ENCODE results near the gene TOR4A.
A peak's percentile ranks its signal among the peaks of the same experiment; 100 is the strongest.
"Not testable (repeated sequence)": the region's sequence is repeated elsewhere in the genome, so short reads cannot be mapped to it uniquely, and the experiment has no call there.

Gene TOR4A

DNA sequence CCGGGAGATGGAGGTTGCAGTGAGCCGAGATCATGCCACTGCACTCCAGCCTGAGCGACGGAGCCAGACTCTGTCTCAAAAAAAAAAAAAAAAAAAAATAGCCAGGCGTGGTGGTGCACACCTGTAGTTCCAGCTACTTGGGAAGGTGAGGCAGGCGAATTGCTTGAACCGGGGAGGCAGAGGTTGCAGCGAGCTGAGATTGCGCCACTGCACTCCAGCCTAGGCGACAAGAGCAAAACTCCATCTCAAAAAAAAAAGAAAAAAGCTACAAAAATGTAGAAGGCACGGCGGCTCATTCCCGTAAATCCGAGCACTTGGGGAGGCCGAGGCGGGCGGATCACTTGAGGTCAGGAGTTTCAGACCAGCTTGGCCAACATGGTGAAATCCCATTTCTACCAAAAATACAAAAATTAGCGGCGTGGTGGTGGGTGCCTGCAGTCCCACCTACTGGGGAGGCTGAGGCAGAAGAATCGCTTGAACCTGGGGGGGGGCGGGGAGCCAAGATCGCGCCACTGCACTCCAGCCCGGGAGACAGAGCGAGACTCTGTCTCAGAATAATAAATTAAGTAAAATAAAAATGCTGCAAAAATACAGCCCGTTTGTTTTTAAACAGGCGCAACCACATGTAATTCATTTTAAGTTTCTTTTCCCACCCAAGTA lies 37.9 kb upstream of the TOR4A start:
- FAIRE-seq = not testable (repeated sequence)

GRCh38 chr9:137240318-137240840 lies 37.1 kb upstream of the TOR4A start:
- FAIRE-seq = no peak

DNA sequence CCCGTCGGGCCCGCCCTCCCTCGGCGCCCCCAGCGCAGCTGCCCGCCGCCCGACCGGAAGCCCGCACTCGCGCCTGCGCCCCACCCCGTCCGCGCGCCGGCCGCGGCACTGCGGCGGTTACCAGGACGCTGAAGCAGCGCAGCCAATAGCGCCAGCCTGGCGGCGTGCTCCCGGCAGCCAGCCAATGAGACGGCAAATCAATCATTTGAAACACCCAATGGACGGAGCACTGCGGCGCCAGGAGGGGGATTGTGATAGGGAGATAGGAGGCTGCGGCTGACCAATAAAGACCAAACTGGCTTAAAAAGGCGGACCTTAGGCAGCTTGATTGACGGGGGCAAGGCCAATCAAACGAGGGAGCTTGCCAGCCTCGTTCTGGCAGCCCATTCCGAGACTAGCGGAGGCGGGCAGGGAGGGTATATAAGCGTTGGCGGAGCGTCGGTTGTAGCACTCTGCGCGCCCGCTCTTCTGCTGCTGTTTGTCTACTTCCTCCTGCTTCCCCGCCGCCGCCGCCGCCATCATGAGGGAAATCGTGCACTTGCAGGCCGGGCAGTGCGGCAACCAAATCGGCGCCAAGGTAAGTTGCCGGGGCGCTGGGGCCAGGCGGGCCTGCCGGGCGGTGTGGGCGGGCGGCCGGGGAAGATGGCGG lies 36.6 kb upstream of the TOR4A start, which contains the start of gene TUBB4B:
TSS of gene TUBB4B (plus strand) at position 447 of the 649 bp plus-strand sequence. CDS start at position 521, 74 bp downstream.
- FAIRE-seq = peak; percentile 92

DNA sequence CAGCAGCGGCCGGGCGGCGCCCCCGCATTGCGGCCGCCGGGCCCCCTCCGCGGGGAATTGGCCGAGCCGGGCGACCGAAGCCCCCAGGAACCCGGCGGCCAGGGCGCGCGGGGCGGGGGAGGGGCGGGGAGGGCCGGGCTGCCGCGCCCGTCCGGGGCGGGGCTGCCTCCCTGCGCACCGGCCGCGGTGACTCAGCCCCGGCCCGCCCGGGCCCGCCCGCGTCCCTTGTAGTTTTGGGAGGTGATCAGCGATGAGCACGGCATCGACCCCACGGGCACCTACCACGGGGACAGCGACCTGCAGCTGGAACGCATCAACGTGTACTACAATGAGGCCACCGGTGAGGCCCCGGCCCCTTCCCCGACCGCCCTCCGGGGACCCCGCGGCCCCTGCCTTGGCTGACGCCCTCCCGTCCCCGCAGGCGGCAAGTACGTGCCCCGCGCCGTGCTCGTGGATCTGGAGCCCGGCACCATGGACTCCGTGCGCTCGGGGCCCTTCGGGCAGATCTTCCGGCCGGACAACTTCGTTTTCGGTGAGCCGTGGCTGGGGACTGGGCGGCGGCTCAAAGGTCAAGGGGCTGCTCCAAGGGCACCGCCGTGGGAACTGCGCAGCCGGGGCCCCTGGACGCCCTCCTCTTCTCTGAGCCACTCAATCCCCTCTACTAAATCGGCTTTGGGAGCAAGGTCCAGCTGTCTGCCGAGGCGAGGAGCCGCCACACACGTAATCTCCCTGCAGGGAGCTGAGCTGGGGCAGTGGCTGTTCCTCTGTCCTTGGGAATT lies 35.8 kb upstream of the TOR4A start:
- no peak for FAIRE-seq

DNA sequence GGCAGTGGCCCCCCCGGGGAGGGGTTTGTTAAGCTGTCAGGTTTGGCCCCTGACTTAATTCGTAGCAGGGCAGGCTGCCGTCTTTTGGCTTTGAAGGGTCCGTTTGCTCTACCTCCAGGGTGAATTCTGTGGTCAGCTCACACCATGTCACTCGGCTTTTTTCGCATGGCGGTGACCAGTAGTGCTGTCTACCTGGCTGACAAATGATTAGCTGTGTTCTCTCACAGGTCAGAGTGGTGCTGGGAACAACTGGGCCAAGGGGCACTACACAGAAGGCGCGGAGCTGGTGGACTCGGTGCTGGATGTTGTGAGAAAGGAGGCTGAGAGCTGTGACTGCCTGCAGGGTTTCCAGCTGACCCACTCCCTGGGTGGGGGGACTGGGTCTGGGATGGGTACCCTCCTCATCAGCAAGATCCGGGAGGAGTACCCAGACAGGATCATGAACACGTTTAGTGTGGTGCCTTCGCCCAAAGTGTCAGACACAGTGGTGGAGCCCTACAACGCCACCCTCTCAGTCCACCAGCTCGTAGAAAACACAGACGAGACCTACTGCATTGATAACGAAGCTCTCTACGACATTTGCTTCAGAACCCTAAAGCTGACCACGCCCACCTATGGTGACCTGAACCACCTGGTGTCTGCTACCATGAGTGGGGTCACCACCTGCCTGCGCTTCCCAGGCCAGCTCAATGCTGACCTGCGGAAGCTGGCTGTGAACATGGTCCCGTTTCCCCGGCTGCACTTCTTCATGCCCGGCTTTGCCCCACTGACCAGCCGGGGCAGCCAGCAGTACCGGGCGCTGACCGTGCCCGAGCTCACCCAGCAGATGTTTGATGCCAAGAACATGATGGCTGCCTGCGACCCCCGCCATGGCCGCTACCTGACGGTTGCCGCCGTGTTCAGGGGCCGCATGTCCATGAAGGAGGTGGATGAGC lies 35.0 kb upstream of the TOR4A start:
- no peak for FAIRE-seq

GRCh38 chr9:137243266-137243625 lies 34.3 kb upstream of the TOR4A start:
- not testable (repeated sequence) for FAIRE-seq

DNA sequence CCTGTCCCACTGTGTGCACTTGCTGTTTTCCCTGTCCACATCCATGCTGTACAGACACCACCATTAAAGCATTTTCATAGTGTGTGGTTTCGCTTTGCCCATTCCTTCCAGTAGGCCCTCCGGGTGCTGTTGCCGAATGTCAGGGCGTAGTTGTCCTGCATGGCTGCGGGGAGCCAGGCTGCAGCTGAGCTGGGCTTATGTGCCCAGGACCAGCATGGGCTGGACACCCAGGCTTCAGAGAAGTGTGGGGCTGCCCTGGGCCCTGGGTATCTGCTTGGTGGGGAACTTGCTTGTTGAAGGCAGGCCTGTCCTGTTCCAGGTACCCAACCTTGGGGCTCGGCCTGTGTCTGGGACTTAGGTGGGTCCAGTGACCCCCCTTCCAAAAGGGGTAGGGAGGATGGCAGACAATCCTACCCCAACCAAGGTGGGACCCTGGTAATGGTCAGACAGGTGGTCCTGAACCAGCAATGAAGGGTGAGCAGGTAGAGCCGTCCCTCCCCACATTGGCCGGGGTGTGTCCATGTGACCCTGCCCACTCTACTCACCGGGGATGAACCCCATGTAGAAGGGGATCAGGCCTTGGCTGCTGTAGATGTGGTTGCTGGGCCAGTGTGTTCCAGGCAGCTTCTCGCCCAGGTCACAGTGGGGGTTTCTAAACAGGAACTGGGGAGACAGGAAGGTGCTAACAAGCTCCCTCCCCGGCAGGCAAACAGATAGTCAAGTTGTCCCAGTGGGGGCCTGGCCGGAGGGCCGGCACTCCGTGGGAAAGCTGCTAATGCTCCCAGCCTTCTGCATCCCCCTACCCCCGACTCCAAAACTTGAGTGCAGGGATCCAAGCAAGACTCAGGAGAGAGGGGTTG lies 33.7 kb upstream of the TOR4A start:
- no peak for FAIRE-seq

GRCh38 chr9:137244486-137245449 lies 32.8 kb upstream of the TOR4A start:
- FAIRE-seq = no peak

- no peak for FAIRE-seq
These were observed 31.8 kb upstream of the TOR4A start for GRCh38 chr9:137245450-137246421.

DNA sequence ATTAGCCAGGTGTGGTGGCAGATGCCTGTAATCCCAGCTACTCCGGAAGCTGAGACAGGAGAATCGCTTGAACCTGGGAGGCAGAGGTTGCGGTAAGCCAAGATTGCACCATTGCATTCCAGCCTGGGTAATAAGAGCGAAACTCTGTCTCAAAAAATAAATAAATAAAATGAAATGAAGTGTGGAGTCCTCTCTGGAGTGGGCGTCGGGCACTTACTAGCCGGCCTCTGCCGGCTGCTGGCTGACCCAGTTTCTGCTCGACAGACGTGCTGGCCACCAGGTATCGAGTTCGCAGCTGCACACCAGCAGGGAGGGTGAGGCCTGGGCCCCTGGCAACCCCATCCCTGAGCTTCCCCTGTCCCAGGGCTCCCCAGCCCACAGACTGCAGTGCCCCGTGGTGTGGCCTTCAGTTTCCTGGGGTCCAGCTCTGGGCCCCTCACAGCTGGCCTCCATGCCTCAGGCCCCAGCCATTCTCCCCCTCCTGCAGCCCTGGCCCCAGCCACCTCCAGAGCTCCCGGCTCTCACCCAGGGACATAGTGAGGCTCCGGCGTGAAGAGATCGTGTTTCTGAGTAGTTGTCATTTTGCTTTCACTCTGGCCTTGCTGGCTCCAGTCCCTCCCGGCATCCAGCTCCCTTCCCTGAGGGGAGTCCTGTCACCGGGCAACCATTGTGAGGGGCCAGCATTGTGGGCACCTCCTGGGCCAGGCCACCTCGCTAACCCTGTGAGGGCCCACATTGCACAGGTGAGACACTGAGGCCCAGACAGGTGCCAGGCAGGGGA lies 30.2 kb upstream of the TOR4A start:
- no peak for FAIRE-seq

- FAIRE-seq = no peak
These were observed 29.7 kb upstream of the TOR4A start for GRCh38 chr9:137247916-137248175.

- no peak for FAIRE-seq
These were observed 27.0 kb upstream of the TOR4A start for GRCh38 chr9:137250329-137251193.

DNA sequence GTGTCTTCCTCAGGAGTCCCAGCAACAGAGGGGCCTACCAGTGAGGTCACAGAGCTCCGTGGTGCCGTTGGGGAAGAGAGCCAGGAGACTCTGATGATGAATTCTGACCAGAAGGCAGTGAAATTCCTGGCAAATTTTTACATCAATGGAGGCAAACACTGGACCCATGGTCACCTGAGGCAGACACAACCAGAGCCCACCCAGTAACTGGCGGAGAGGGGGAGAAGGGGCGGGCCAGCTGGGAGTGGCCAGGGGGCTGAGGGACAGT lies 26.4 kb upstream of the TOR4A start, which contains the start of gene STPG3:
TSS of gene STPG3 (plus strand) at position 93 of the 268 bp plus-strand sequence. CDS start at position 94, 1 bp downstream.
- FAIRE-seq = no peak

DNA sequence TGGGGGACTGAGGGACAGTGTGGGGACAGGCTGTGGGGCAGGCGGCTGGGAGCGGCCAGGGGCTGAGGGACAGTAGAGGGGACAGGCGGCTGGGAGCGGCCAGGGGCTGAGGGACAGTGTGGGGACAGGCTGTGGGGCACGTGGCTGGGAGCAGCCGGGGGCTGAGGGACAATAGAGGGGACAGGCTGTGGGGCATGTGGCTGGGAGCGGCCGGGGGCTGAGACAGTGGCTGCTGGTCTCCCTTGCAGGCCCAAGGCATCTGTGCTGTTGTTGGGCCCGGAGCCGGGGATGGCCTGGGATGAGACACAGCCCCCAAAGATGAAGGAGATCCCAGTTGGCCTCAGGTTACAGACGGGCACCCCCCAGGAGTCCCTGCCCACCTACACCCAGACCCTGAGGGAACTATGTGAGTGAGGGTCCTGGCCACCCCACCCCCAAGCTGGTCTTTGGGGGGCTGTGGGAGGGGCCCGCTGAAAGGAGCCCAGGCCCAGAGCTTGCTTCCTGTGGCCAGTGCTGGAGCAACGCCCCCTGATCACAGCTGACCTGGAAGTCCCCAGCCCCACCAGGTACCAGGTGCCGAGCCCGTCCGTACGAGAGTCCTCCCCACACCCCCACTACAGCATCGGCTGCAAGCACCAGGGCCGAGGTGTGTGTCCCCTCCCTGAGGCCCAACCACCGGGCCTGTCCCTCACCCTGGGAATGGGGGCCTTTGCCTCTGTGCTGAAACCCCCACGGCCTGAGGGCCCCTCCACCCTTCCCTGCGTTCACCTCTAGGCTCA lies 25.8 kb upstream of the TOR4A start:
- FAIRE-seq = no peak

GRCh38 chr9:137252555-137253506 lies 24.7 kb upstream of the TOR4A start:
- FAIRE-seq = no peak
